NT2/D1 (cell line): ENCODE measurements around the gene CT47C1.

Experiments used
- YY1 ChIP-seq: IDR thresholded peaks from 2 replicates; pipeline ENCODE4 v1.6.1; 2011; ENCODE audit not compliant: insufficient read length, insufficient read depth
- ZNF274 ChIP-seq: IDR thresholded peaks from 2 replicates; pipeline ENCODE4 v1.6.1; 2011; ENCODE audit warnings: mild to moderate bottlenecking, low read depth, low read length

DNA sequence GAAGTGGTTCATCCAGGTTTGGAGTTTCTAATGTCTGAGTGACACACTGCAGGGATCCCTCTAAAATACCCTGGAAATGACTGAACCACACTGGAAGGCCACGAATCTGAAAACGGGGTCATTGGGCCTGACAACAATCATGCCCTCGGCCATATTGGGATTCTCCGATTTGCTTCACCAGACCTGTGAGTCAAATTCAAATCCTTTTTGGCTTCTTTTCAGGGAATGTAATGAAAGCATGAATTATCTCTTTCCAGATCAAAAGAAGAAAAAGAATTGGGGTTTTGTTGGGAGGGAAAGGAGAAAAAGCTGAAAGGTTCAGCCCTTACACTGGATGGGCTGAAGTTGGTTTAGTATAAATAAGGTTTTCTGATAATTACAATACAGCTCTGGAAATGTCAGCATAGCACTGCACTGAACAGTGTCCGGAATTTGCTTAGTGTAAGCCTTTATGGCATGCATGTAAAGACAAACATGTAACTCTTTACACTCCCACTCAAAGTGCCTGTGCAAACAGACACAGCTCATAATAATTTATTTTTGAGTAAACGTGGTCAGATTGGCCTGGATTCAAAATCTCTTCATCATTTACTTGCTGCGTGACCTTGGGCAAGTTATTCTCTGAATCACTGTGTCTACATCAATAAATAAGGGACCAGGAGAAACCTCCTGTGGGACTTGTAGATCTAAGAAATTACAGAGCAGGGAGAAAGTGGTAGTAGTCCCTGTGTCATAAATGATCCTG lies 21.4 kb downstream of the CT47C1 start:
- TF ChIP-seq ZNF274, result no peak
- TF ChIP-seq YY1, result no peak
